Breast epithelium (tissue), 4 donors: ENCODE results near the gene KIF17. TPM values are rescaled to one million over a fixed set of nuclear protein-coding genes. Genes with fewer than 3 reads are reported as not detected.

Source experiments
- DNase-seq, 2 donors: peaks; one replicate each; pipeline ENCODE4 v3.0.0-alpha.2; 2019; ENCODE audit warnings: low spot score in 2 of 2
- H3K27ac ChIP-seq, 2 donors: fragments of 200-600 bp; sonication (generic) in 1 of 2; one replicate each; pipeline ENCODE4 v1.5.1; 2016 to 2019; ENCODE audit warnings: mild to moderate bottlenecking in 1 of 2
- H3K27me3 ChIP-seq, 2 donors: fragments of 200-600 bp; sonication (generic) in 1 of 2; one replicate each; pipeline versions ENCODE4 v1.5.1 to v1.6.0; 2017 to 2019; ENCODE audit warnings: control low read depth in 1 of 2, mild to moderate bottlenecking in 1 of 2
- H3K36me3 ChIP-seq: fragments of 200-600 bp; one replicate; pipeline ENCODE4 v1.5.1; 2019
- H3K4me1 ChIP-seq, 2 donors: fragments of 200-600 bp; sonication (generic); one replicate each; pipeline ENCODE4 v1.5.1; 2016 to 2019; ENCODE audit warnings: control low read depth in 1 of 2
- H3K4me3 ChIP-seq, 3 donors: fragments of 200-600 bp; sonication (generic); 1 replicate in 2 of 3; 2 replicates in 1 of 3; pipeline ENCODE4 v1.5.1; 2016 to 2019; ENCODE audit warnings: mild to moderate bottlenecking in 3 of 3, moderate library complexity in 2 of 3
- H3K9me3 ChIP-seq, 2 donors: fragments of 200-600 bp; sonication (generic) in 1 of 2; one replicate each; pipeline ENCODE4 v1.5.1; 2016 to 2019; ENCODE audit warnings: control low read depth in 1 of 2
- CTCF ChIP-seq, 3 donors: fragments of 450-650 bp; IDR thresholded peaks; one replicate each; pipeline ENCODE4 v1.5.1; 2016 to 2017; ENCODE audit warnings: antibody characterized with exemption in 3 of 3, mild to moderate bottlenecking in 3 of 3, moderate library complexity in 3 of 3
- POLR2A ChIP-seq: fragments of 450-650 bp; IDR thresholded peaks from one replicate; pipeline ENCODE4 v1.6.1; 2016; ENCODE audit warnings: antibody characterized with exemption, mild to moderate bottlenecking, moderate library complexity
- POLR2AphosphoS5 ChIP-seq, 3 donors: sonication (generic); formaldehyde crosslinking; IDR thresholded peaks; one replicate each; pipeline ENCODE4 v1.6.1; 2017; ENCODE audit warnings: antibody characterized with exemption in 3 of 3
- intact Hi-C: fragments of 100-400 bp; cut with DNase I; formaldehyde crosslinking; loops from one replicate; pipeline ENCODE4 v1.15.1; 2023; ENCODE audit warnings: low total_unique reads
- total RNA-seq, 3 donors: library from RNA; depleted of rRNA; stranded (reverse); fragments of >200 nt; gene quantifications; one replicate each; pipeline ENCODE4 v1.1.0, GENCODE V29; 2016

KIF17 gene
- total RNA-seq, 3 donors from 2014 or later, result 1.8 to 3.5 (median 2.0) TPM

- Histone ChIP-seq H3K27ac (no peak overlapping the region), H3K36me3 (no peaks in the 10 kb centered on the region), H3K4me1 (no peaks in the 10 kb centered on the region), H3K9me3 (no peaks in the 10 kb centered on the region), H3K27me3 (peaks cover 0 to 20% of the 10 kb centered on the region in 2 donors), H3K4me3 (no peak overlapping the region)
- no peak for DNase-seq
- intact Hi-C loops, result no loop called here
- no peak for TF ChIP-seq POLR2AphosphoS5 (IDR thresholded peaks at IDR 0.05)
- no peak for TF ChIP-seq CTCF (IDR thresholded peaks at IDR 0.05)
- no peak for TF ChIP-seq POLR2A
Measured at GRCh38 chr1:20713440-20713839, 4.4 kb downstream of the KIF17 start.

GRCh38 chr1:20712215-20712577, 5.6 kb downstream of the KIF17 start:
- no peak overlapping the region for H3K4me3 ChIP-seq
- intact Hi-C loops, result no loop called here
- DNase-seq, result no peak
- no peaks in the 10 kb centered on the region for H3K36me3 ChIP-seq
- H3K9me3 ChIP-seq, result no peaks in the 10 kb centered on the region
- H3K27me3 ChIP-seq, result peaks cover 0 to 17% of the 10 kb centered on the region in 2 donors
- no peak overlapping the region for H3K27ac ChIP-seq
- no peaks in the 10 kb centered on the region for H3K4me1 ChIP-seq
- TF ChIP-seq POLR2A (no peak), CTCF (IDR thresholded peaks at IDR 0.05) (no peak), POLR2AphosphoS5 (IDR thresholded peaks at IDR 0.05) (no peak)

GRCh38 chr1:20711285-20712214, 6.3 kb downstream of the KIF17 start:
- Histone ChIP-seq H3K27ac (no peak overlapping the region), H3K27me3 (peaks cover 0 to 11% of the 10 kb centered on the region in 2 donors), H3K4me1 (no peaks in the 10 kb centered on the region), H3K4me3 (no peak overlapping the region), H3K9me3 (no peaks in the 10 kb centered on the region), H3K36me3 (no peaks in the 10 kb centered on the region)
- intact Hi-C loops, result no loop called here
- TF ChIP-seq POLR2A, result no peak
- no peak for TF ChIP-seq CTCF (IDR thresholded peaks at IDR 0.05)
- no peak for TF ChIP-seq POLR2AphosphoS5 (IDR thresholded peaks at IDR 0.05)
- DNase-seq, result no peak

- Histone ChIP-seq H3K4me1 (no peaks in the 10 kb centered on the region), H3K9me3 (no peaks in the 10 kb centered on the region), H3K36me3 (no peaks in the 10 kb centered on the region), H3K27me3 (peaks cover 0 to 6% of the 10 kb centered on the region in 2 donors), H3K27ac (no peak overlapping the region), H3K4me3 (no peak overlapping the region)
- intact Hi-C loops, result no loop called here
- no peak for DNase-seq
- TF ChIP-seq POLR2AphosphoS5 (IDR thresholded peaks at IDR 0.05), result no peak
- no peak for TF ChIP-seq CTCF (IDR thresholded peaks at IDR 0.05)
- TF ChIP-seq POLR2A, result no peak
Measured at GRCh38 chr1:20710469-20711284, 7.1 kb downstream of the KIF17 start.

GRCh38 chr1:20709868-20710267, 7.9 kb downstream of the KIF17 start:
- intact Hi-C loops, result no loop called here
- Histone ChIP-seq H3K27me3 (no peaks in the 10 kb centered on the region), H3K36me3 (no peaks in the 10 kb centered on the region), H3K27ac (no peak overlapping the region), H3K4me1 (no peaks in the 10 kb centered on the region), H3K4me3 (no peak overlapping the region), H3K9me3 (no peaks in the 10 kb centered on the region)
- DNase-seq, result no peak
- TF ChIP-seq CTCF (IDR thresholded peaks at IDR 0.05), result no peak
- TF ChIP-seq POLR2A, result no peak
- no peak for TF ChIP-seq POLR2AphosphoS5 (IDR thresholded peaks at IDR 0.05)
